Mammary epithelial cell (primary cell): ENCODE results near the gene LGMN.

Experiments used
- EZH2 ChIP-seq: IDR thresholded peaks from 2 replicates; pipeline ENCODE4 v1.6.1; 2012; ENCODE audit warnings: low read length, inconsistent platforms, borderline replicate concordance
- TF ChIP-seq, protein P1 (sequence below), 2 donors: IDR thresholded peaks in 1 of 2; conservative IDR thresholded peaks in 1 of 2; 2 replicates each; pipeline ENCODE4 v1.5.1; 2011 to 2012; ENCODE audit warnings: inconsistent platforms in 2 of 2, low read length in 2 of 2, mild to moderate bottlenecking in 2 of 2, control low read depth in 1 of 2, low read depth in 1 of 2; ENCODE audit not compliant: insufficient read depth in 1 of 2; ENCODE audit errors: extremely low read depth in 1 of 2

DNA sequence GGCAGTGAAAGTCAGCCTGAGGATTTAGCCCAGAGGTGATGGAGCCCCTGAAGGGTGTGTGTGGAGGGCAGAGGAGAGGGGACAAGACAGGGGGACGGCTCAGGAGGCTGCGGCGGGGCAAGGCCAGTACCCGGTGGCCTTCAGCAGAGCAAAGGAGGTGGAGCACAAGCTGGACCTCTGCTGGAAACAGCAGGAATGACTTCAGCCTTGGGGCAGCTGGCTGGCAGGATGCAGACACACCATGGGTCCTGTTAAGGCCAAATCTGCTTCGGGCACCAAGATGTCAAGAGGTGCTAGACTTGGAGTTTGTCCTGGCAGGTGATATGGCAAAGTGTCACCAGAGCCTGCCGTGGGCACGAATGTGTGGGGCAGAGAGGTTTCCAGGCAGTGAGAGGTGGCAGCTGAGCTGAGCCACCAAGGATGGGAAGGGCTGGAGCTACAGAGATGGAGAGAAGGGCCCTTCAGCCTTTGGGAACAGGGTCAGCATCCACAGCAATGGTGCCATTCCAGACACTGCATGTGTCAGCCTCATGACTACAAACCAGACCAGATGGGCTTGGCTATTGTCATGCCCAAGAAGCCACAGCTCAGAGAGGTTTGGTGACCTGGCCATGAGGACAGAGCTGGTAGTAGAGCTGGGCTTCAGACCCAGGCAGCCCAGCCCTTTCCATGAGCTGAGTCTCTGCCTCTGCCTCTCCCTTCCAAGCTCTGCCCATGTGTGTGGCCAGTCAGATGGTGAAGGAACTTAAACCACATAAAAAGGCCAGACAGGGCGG is 91.9 kb downstream of the LGMN start:
- TF ChIP-seq, protein P1, sequence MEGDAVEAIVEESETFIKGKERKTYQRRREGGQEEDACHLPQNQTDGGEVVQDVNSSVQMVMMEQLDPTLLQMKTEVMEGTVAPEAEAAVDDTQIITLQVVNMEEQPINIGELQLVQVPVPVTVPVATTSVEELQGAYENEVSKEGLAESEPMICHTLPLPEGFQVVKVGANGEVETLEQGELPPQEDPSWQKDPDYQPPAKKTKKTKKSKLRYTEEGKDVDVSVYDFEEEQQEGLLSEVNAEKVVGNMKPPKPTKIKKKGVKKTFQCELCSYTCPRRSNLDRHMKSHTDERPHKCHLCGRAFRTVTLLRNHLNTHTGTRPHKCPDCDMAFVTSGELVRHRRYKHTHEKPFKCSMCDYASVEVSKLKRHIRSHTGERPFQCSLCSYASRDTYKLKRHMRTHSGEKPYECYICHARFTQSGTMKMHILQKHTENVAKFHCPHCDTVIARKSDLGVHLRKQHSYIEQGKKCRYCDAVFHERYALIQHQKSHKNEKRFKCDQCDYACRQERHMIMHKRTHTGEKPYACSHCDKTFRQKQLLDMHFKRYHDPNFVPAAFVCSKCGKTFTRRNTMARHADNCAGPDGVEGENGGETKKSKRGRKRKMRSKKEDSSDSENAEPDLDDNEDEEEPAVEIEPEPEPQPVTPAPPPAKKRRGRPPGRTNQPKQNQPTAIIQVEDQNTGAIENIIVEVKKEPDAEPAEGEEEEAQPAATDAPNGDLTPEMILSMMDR (conservative IDR thresholded peaks at IDR 0.05 in 1 of 2, IDR thresholded peaks at IDR 0.05 in 1 of 2; ENCODE audit: extremely low read depth in 1 of 2, insufficient read depth in 1 of 2, low read depth in 1 of 2, low read length in 2 of 2): no peak
- no peak for TF ChIP-seq EZH2
